ENCODE results near the gene COL5A3.
"Not testable (repeated sequence)": the region's sequence is repeated elsewhere in the genome, so short reads cannot be mapped to it uniquely, and the experiment has no call there.

COL5A3 gene

DNA sequence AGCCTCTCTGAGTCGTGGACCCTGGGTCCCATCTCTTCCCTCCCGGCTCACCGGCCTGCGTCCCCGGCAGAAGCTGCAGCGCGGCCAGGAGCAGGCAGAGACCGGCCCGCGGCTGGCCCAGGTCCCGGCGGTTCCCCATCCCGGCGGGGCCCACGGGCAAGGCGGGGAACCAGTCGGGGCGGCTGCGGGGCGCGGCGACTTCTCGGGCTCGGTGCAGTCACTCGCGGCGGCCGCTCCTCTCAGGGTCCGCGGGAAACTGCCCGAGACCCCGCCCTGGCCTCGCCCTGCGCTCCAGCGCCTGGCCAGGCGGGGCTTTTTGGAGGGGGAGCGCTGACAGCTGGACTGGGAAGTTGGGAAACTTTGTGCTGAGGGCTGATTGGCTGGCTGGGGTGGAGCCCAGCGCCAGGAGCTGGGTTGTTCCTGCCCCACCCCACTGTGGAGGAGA is at the start of gene COL5A3:
TSS of gene COL5A3 (minus strand) at position 258 of the 445 bp plus-strand sequence. CDS start at position 139, 119 bp downstream.
- peaks cover 28% of the 10 kb centered on the region for H3K4me1 Mint-ChIP-seq (ENCODE audit: low read depth)
- H3K4me3 Mint-ChIP-seq: no peak within 1 kb of the TSS
- peaks cover 67% of the 10 kb centered on the region for H3K27me3 Mint-ChIP-seq
- no peaks in the 10 kb centered on the region for H3K36me3 Mint-ChIP-seq (ENCODE audit: low read depth)
- H3K27ac Mint-ChIP-seq: no peak within 1 kb of the TSS
- DNase-seq: no peak
- no peaks in the 10 kb centered on the region for H3K9me3 Mint-ChIP-seq

DNA sequence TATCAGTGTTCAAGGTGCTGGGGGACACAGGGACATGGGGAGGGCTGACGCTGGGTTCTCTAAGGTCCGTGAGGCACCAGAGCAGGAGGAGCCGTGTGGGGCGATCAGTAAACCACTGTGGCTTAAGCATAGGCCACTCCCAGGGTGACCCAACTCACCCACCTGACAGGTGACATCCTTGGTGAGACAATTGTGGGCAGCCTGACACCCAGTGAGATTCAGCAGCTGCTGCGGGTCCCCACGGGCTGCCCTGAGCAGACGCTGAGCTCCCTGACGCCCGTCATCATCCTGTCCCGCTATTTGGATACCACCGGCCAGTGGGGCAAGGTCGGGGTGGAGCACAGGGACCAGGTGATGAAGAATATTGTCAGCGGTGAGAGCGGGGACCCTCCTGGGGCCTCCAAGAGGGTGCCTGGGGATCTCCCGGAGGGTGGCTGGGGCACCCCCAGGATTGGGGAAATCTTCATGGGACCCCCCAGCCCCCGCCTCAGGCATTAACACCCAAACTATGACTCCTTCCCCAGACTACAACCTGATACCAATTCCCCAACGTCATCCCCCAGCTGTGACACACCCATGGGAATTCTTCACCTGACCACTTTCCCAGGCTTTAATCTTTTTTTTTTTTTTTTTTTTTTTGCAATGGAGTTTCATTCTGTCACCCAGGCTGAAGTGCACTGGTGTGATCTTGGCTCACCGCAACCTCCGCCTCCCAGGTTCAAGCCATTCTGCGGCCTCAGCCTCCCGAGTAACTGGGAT is 42.5 kb upstream of the COL5A3 start:
- Mint-ChIP-seq H3K27ac (no peak overlapping the region), H3K9me3 (no peaks in the 10 kb centered on the region), H3K27me3 (no peaks in the 10 kb centered on the region), H3K36me3 (ENCODE audit: low read depth) (no peaks in the 10 kb centered on the region), H3K4me3 (no peak overlapping the region), H3K4me1 (ENCODE audit: low read depth) (no peaks in the 10 kb centered on the region)
- DNase-seq: no peak

DNA sequence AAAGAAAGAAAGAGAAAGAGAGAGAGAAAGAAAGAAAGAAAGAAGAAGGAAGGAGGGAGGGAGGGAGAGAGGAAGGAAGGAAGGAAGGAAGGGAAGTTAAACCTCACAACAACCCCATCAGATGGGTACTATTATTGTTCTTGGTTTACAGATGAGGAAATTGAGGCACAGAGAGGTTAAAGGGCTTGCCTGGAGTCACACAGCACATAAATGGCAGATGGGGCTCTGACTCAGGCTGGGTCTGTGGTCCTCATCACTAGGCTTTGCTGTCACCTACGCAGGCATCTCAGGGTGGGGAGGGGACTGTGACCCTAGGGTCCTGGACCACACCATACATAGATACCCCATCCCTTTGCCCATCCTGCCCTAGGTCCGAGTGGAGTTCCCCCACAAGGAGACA is 39.3 kb upstream of the COL5A3 start:
- H3K27ac Mint-ChIP-seq: no peak overlapping the region
- H3K4me1 Mint-ChIP-seq (ENCODE audit: low read depth): no peaks in the 10 kb centered on the region
- H3K4me3 Mint-ChIP-seq: no peak overlapping the region

DNA sequence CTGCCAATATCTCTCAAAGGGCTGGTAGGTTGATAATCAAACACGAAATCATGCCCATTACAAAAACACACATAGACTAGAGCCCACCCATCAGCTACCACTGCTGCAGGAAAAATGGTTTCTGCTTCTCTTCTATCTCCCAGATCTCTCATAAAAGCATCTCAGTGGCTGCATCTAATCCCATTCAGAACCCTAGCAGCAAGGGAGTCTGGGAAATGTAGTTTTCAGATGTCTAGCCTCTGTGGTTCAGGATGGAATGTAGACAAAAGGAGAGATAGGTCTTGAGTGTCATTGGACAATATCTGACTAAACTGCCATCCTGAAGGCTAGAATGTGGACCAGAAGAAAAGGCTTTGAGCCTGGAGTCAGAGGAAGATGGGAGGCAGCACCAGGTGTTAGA is 35.1 kb upstream of the COL5A3 start:
- Mint-ChIP-seq H3K27me3 (peaks cover 40% of the 10 kb centered on the region), H3K27ac (no peak overlapping the region), H3K36me3 (ENCODE audit: low read depth) (no peaks in the 10 kb centered on the region), H3K9me3 (peaks cover 9% of the 10 kb centered on the region), H3K4me1 (ENCODE audit: low read depth) (no peaks in the 10 kb centered on the region), H3K4me3 (no peak overlapping the region)
- no peak for DNase-seq

More for the DNA sequence above, 39.3 kb upstream of the COL5A3 start:
- Mint-ChIP-seq H3K36me3 (ENCODE audit: low read depth) (no peaks in the 10 kb centered on the region), H3K9me3 (no peaks in the 10 kb centered on the region), H3K27me3 (peaks cover 17% of the 10 kb centered on the region)
- DNase-seq: no peak

DNA sequence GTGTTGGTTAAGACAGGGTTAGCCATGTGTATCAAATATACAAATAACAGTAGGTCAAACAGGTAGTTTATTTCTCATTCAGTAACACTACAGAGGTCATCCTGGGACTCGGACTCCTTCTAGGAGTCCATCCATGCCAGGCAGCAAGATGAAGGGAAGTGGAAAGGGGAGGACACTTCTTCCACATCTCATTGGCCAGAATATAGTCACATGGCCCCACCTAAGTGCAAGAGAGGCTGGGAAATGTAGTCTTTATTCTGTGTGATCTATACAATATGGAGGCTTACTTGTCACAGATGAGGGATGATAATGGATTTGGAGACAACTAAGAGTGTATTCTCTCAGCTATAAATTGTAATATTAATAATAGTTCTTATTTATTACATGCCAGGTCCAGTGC is 34.1 kb upstream of the COL5A3 start:
- Mint-ChIP-seq H3K4me3 (no peak overlapping the region), H3K9me3 (peaks cover 9% of the 10 kb centered on the region), H3K36me3 (ENCODE audit: low read depth) (no peaks in the 10 kb centered on the region), H3K27me3 (peaks cover 40% of the 10 kb centered on the region), H3K4me1 (ENCODE audit: low read depth) (no peaks in the 10 kb centered on the region), H3K27ac (no peak overlapping the region)
- no peak for DNase-seq

DNA sequence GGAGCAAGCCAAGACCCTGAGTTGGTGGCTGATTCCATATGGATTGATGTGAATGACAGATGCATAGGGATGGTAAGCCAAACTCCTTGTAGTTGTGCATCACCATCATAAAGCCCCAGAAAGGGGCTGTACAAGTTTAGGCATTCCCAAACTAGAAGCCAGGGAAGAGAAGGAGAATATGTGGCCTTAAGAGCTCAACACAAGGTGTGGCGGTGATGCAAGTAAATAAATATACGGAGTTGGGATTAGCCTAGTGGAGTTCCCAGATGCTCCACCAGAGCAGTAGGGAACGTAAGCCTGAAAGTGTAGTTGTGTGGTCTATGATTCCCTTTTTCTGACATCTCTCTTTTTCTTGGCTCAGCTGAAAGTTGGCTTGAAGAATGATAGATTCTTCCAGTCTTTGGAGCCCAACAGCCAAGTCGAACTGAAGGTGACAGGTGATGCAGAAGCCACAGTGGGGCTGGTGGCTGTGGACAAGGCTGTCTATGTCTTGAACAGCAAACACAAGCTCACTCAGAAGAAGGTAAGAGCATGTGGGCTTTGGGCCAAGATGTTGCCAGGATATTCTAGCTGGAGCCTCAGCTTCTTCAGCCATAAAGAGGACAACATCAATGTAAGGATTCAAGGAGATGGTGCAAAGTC is 33.1 kb upstream of the COL5A3 start:
- no peak overlapping the region for H3K27ac Mint-ChIP-seq
- no peaks in the 10 kb centered on the region for H3K36me3 Mint-ChIP-seq (ENCODE audit: low read depth)
- H3K27me3 Mint-ChIP-seq: peaks cover 48% of the 10 kb centered on the region
- no peak for DNase-seq
- no peaks in the 10 kb centered on the region for H3K4me1 Mint-ChIP-seq (ENCODE audit: low read depth)
- no peak overlapping the region for H3K4me3 Mint-ChIP-seq
- peaks cover 9% of the 10 kb centered on the region for H3K9me3 Mint-ChIP-seq

DNA sequence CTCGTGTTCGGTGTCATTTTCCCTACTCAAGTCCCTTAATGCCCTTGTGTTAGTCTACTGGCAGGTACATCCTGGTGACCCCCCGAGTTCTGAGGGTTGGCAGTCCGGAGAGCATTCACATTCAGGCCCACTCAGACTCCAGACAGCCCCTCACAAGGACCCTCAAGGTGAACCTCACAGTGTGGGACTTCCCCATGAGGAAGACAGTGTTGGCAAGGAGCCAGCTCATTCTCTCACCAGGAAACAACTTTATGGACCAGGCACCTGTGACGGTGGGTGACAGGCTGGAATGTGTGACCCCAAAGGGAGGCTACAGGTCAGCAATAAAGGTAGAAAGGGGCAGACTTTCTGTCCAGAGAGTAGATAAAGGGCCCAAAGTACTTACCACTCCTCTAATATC is 27.5 kb upstream of the COL5A3 start:
- Mint-ChIP-seq H3K4me3 (no peak overlapping the region), H3K4me1 (ENCODE audit: low read depth) (no peaks in the 10 kb centered on the region), H3K27ac (no peak overlapping the region), H3K27me3 (peaks cover 31% of the 10 kb centered on the region), H3K9me3 (no peaks in the 10 kb centered on the region), H3K36me3 (ENCODE audit: low read depth) (no peaks in the 10 kb centered on the region)
- no peak for DNase-seq

DNA sequence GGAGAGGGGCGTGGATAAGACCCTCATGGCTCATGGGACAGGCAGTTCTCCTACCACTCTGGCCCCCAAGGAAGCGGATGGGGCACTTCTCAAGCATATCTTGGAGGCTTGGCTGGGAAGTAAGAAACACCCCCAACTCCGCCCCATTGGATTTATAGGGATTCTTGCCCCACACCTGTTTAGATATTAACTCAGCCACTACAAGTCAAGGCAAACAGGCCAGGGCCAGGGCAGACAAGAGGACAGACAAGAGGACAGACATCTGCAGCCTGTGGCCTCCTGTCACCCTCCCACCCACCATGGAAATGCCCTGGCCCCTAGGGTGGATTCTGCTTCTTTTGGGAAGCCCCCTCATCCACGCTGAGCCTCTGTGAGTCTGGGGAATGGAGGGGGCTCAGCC is 27.1 kb upstream of the COL5A3 start:
- H3K9me3 Mint-ChIP-seq: no peaks in the 10 kb centered on the region
- DNase-seq: no peak
- H3K27me3 Mint-ChIP-seq: peaks cover 31% of the 10 kb centered on the region
- no peaks in the 10 kb centered on the region for H3K4me1 Mint-ChIP-seq (ENCODE audit: low read depth)
- H3K4me3 Mint-ChIP-seq: no peak overlapping the region
- no peak overlapping the region for H3K27ac Mint-ChIP-seq
- H3K36me3 Mint-ChIP-seq (ENCODE audit: low read depth): no peaks in the 10 kb centered on the region

DNA sequence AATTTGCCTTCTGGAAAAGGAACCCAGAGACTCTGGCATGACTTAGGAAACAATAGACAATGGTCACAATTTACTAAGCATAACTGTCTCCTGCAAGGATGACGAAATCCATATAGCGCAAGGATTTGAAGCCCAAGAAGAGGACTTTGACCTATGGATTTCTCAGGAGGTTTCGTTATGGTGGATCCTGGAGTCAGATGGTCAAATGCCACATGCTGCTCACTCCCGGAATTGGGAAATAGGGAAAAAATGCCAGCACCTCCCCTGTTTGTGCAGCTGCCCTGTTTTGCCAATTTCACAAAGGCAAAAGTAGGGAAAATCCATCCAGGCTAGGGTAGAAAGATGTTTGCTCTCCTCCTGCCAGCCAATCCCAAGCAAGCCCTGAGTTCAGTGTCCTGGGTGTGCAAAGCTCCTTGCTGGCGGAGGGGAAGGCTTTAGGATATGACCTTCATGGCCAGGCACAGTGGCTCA is 26.3 kb upstream of the COL5A3 start:
- H3K4me3 Mint-ChIP-seq: no peak overlapping the region
- H3K9me3 Mint-ChIP-seq: no peaks in the 10 kb centered on the region
- DNase-seq: no peak
- no peaks in the 10 kb centered on the region for H3K4me1 Mint-ChIP-seq (ENCODE audit: low read depth)
- peaks cover 32% of the 10 kb centered on the region for H3K27me3 Mint-ChIP-seq
- no peak overlapping the region for H3K27ac Mint-ChIP-seq
- no peaks in the 10 kb centered on the region for H3K36me3 Mint-ChIP-seq (ENCODE audit: low read depth)

DNA sequence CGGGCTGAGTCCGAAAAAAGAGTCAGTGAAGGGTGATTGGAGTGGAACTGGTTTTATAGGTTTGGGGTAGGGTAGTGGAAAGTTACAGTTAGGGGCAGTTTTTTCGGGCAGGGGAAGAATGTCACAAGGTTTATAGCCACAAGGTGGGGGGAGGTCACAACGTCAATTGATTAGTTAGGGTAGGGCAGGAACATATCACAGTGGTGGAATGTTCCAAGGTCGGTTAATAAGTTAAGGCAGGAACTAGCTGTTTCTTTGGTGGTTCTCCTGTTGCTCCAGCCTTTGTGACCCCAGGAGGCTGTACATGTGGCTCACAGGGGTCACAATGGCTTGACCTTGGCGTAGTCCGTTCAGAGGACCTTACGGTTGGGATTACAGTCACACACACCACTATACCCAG is 23.3 kb upstream of the COL5A3 start:
- Mint-ChIP-seq H3K4me1 (ENCODE audit: low read depth) (no peaks in the 10 kb centered on the region), H3K36me3 (ENCODE audit: low read depth) (no peaks in the 10 kb centered on the region), H3K9me3 (no peaks in the 10 kb centered on the region), H3K27ac (no peak overlapping the region), H3K4me3 (no peak overlapping the region), H3K27me3 (peaks cover 20% of the 10 kb centered on the region)
- no peak for DNase-seq

DNA sequence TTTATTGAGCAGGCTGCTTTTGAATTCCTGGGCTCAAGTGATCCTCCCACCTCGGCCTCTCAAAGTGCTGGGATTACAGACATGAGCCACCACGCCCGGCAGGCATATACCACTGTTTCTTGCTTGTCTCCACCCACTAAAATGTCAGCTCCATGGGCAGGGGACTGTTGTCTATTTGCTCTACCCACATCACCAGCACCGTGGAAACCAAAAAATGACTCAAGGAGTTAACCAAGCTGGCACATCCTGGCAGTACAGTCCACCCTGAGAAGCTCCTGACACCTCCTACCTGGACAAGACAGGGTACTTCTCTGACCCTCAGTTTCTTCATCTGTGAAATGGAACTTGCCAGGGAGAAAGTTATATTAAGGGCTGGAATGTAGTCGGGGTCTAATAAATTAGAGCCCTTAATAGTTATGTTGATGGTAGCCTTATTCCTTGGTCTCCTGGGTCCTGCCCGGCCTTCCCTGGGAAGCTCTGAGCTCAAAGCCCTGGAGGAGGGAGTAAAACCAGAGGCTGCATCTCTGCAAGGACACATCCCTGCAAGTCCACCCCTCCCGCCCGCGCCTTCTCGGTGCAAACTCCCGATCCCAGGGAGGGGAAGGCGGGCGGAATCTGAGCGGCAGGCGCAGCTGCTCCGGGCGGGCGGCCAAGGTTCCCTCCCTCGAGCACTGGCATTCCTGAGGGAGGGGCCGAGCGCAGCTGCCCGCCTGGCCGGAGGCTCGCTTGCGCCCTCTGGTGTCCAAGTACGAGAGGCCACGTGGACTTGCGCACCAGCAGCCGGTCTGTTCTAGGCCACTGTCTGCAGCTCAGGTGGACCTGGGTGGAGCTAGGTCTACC is 17.1 kb upstream of the COL5A3 start:
- peaks cover 3% of the 10 kb centered on the region for H3K4me1 Mint-ChIP-seq (ENCODE audit: low read depth)
- peaks cover 13% of the 10 kb centered on the region for H3K27me3 Mint-ChIP-seq
- no peaks in the 10 kb centered on the region for H3K9me3 Mint-ChIP-seq
- no peak overlapping the region for H3K4me3 Mint-ChIP-seq
- DNase-seq: peak; percentile 86
- H3K36me3 Mint-ChIP-seq (ENCODE audit: low read depth): no peaks in the 10 kb centered on the region
- H3K27ac Mint-ChIP-seq: no peak overlapping the region

DNA sequence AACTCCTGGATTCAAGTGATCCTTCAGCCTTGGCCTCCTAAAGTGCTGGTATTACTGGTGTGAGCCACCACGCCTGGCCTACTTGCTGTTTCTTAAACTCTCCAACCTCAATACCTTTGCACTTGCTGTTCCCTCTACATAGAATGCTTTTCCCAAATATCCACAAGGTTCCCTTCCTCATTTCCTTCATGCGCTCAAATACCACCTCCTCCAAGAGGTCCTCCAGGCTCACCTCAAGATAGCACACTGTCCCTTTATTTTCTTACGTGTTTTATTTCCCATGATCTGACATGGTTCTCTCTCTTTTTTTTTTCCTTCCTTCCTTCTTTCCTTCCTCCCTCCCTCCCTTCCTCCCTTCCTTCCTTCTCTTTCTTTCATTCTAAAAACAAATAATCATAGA is 16.4 kb upstream of the COL5A3 start:
- no peak overlapping the region for H3K4me3 Mint-ChIP-seq
- no peaks in the 10 kb centered on the region for H3K36me3 Mint-ChIP-seq (ENCODE audit: low read depth)
- DNase-seq: no peak
- H3K27ac Mint-ChIP-seq: no peak overlapping the region
- H3K27me3 Mint-ChIP-seq: peaks cover 9% of the 10 kb centered on the region
- H3K9me3 Mint-ChIP-seq: no peaks in the 10 kb centered on the region
- H3K4me1 Mint-ChIP-seq (ENCODE audit: low read depth): peaks cover 3% of the 10 kb centered on the region

DNA sequence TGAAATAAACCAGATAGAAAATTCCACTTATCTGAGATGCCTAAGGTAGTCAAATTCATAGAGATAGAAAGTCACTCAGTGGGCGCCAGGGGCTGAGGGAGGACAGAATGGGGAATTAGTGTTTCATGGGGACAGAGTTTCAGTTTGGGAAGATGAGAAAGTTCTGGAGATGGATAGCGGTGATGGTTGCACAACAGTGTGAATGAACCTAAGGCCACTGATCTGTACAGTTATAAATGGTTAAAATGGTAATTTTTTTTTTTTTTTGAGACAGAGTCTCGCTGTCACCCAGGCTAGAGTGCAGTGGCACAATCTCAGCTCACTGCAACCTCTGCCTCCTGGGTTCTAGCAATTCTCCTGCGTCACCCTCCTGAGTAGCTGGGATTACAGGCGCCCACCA is 12.8 kb upstream of the COL5A3 start:
- DNase-seq; H3K9me3 Mint-ChIP-seq; H3K27me3 Mint-ChIP-seq; H3K4me1 Mint-ChIP-seq (ENCODE audit: low read depth); H3K27ac Mint-ChIP-seq; H3K36me3 Mint-ChIP-seq (ENCODE audit: low read depth); H3K4me3 Mint-ChIP-seq: not testable (repeated sequence)

DNA sequence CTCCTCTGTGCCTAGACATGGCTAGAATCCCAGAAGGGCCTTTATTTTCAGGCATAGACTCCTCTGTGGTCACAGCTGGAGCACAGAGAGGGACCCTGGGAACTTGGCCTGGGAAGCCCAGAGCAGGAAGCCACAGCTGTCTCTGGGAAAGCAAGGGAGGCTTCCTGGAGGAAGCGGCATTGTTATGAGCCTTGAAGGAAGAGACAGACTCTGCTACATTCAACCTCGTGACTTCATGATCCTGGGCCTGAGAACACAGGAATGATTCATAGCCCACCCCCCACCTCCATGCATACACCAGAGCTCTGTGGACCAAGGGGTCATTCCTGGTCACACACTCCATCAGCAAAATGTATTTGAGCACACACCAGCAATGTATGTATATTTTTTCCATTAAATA is 11.6 kb upstream of the COL5A3 start:
- Mint-ChIP-seq H3K36me3 (ENCODE audit: low read depth) (no peaks in the 10 kb centered on the region), H3K27me3 (peaks cover 8% of the 10 kb centered on the region), H3K4me1 (ENCODE audit: low read depth) (peaks cover 6% of the 10 kb centered on the region), H3K27ac (no peak overlapping the region), H3K4me3 (no peak overlapping the region), H3K9me3 (no peaks in the 10 kb centered on the region)
- no peak for DNase-seq

DNA sequence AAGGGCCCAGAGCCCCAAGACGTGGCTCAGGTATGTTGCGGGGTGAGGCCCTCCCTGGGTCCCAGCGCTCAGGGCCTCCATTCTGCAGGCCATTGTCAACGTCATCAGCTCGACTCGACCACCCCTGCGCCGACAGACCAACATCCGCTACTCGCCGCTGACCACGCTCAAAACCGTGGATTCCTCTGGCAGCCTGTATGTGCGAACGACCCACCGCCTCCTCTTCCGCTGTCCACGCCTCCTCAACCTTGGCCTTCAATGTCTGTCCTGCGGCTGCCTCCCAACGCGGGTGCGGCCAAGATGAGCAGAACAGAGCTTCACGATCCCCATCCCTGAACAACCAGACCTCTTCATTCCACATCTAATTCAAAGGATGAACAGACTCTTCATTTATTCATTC is 11.1 kb upstream of the COL5A3 start:
- no peak overlapping the region for H3K27ac Mint-ChIP-seq
- H3K4me1 Mint-ChIP-seq (ENCODE audit: low read depth): peaks cover 6% of the 10 kb centered on the region
- H3K4me3 Mint-ChIP-seq: no peak overlapping the region
- H3K9me3 Mint-ChIP-seq: no peaks in the 10 kb centered on the region
- H3K27me3 Mint-ChIP-seq: peaks cover 6% of the 10 kb centered on the region
- no peaks in the 10 kb centered on the region for H3K36me3 Mint-ChIP-seq (ENCODE audit: low read depth)
- DNase-seq: no peak

Measured in activated T-cell treated with anti-CD3 and anti-CD28 coated beads, Interleukin-2, amount 50 U/mL, for 24 hours (primary cell).